GM12873 (cell line): ENCODE measurements around the gene TCF7L2.

Source experiments
- CTCF ChIP-seq: IDR thresholded peaks from 2 replicates; pipeline ENCODE4 v1.5.1; 2012; ENCODE audit warnings: low read depth, mild to moderate bottlenecking, moderate library complexity, low read length, control low read depth; ENCODE audit not compliant: insufficient read depth; ENCODE audit errors: missing control alignments

The TCF7L2 gene

GRCh38 chr10:113127261-113127900, 177.3 kb downstream of the TCF7L2 start:
- no peak for TF ChIP-seq CTCF

GRCh38 chr10:113127901-113128283, 177.8 kb downstream of the TCF7L2 start:
- no peak for TF ChIP-seq CTCF

- TF ChIP-seq CTCF = no peak
These were observed 178.5 kb downstream of the TCF7L2 start for GRCh38 chr10:113128450-113129070.

- no peak for TF ChIP-seq CTCF
These were observed 179.1 kb downstream of the TCF7L2 start for GRCh38 chr10:113129117-113129516.

GRCh38 chr10:113130014-113130641, 180.1 kb downstream of the TCF7L2 start:
- no peak for TF ChIP-seq CTCF

- no peak for TF ChIP-seq CTCF
These were observed 181.7 kb downstream of the TCF7L2 start for GRCh38 chr10:113131613-113132261.

- no peak for TF ChIP-seq CTCF
These were observed 182.6 kb downstream of the TCF7L2 start for GRCh38 chr10:113132591-113133121.
